Neural progenitor cell (in vitro differentiated cells): Measurements from ENCODE around the gene ARL6IP6.

Source experiments
- EZH2 ChIP-seq: fragments of 200-600 bp; sonication (generic); IDR thresholded peaks from 2 replicates; pipeline ENCODE4 v1.6.1; 2017; ENCODE audit warnings: antibody characterized with exemption, mild to moderate bottlenecking, moderate library complexity
- TF ChIP-seq, protein P1 (sequence below): fragments of 200-600 bp; sonication (generic); IDR thresholded peaks from 2 replicates; pipeline ENCODE4 v1.5.1; 2017; ENCODE audit warnings: antibody characterized with exemption, mild to moderate bottlenecking

DNA sequence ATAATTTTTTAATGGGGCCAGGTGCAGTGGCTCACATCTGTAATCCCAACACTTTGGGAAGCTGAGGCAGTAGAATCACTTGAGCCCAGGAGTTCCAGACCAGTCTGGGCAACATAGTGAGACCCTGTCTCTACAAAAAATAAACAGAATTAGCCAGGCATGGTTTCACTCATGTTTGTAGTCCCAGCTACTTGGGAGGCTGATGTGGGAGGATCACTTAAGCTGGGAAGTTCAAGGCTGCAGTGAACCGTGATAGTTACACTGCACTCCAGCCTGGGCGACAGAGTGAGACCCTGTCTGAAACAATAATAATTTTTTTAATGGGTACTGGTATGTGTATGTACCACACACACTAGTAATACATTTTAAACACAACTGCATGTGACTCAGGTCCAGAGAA lies 2.4 kb downstream of the ARL6IP6 start:
- TF ChIP-seq, protein P1, sequence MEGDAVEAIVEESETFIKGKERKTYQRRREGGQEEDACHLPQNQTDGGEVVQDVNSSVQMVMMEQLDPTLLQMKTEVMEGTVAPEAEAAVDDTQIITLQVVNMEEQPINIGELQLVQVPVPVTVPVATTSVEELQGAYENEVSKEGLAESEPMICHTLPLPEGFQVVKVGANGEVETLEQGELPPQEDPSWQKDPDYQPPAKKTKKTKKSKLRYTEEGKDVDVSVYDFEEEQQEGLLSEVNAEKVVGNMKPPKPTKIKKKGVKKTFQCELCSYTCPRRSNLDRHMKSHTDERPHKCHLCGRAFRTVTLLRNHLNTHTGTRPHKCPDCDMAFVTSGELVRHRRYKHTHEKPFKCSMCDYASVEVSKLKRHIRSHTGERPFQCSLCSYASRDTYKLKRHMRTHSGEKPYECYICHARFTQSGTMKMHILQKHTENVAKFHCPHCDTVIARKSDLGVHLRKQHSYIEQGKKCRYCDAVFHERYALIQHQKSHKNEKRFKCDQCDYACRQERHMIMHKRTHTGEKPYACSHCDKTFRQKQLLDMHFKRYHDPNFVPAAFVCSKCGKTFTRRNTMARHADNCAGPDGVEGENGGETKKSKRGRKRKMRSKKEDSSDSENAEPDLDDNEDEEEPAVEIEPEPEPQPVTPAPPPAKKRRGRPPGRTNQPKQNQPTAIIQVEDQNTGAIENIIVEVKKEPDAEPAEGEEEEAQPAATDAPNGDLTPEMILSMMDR: no peak
- TF ChIP-seq EZH2: no peak
